Upper lobe of left lung (tissue), 6 donors: Measurements from ENCODE around the gene PTPRK. TPM values are rescaled to one million over a fixed set of nuclear protein-coding genes. Genes with fewer than 3 reads are reported as not detected.

Source experiments
- ATAC-seq, 2 donors: fragments of 200-7000 bp; cut with Tn5 transposase; one replicate each; pipeline ENCODE4 v1.9.1; 2022; ENCODE audit warnings: mild to moderate bottlenecking in 2 of 2, moderate library complexity in 2 of 2; ENCODE audit not compliant: low FRiP score in 2 of 2
- DNase-seq, 2 donors: peaks; one replicate each; pipeline ENCODE4 v3.0.0-alpha.2; 2019 to 2020
- H3K27ac ChIP-seq, 4 donors: fragments of 200-600 bp; sonication (generic); one replicate each; pipeline ENCODE4 v1.5.1; 2016 to 2019
- H3K27me3 ChIP-seq, 4 donors: fragments of 200-600 bp; sonication (generic); one replicate each; pipeline ENCODE4 v1.5.1; 2017 to 2019
- H3K36me3 ChIP-seq, 4 donors: fragments of 200-600 bp; sonication (generic); one replicate each; pipeline ENCODE4 v1.5.1; 2016 to 2019
- H3K4me1 ChIP-seq, 4 donors: fragments of 200-600 bp; sonication (generic); one replicate each; pipeline ENCODE4 v1.5.1; 2018 to 2019
- H3K4me3 ChIP-seq, 4 donors: fragments of 200-600 bp; sonication (generic); one replicate each; pipeline ENCODE4 v1.5.1; 2017 to 2019; ENCODE audit warnings: mild to moderate bottlenecking in 2 of 4, moderate library complexity in 1 of 4
- H3K9me3 ChIP-seq, 4 donors: fragments of 200-600 bp; sonication (generic); one replicate each; pipeline ENCODE4 v1.5.1; 2018 to 2019
- CTCF ChIP-seq, 6 experiments: fragments of 450-650 bp in 4 of 6; fragments of 200-600 bp in 2 of 6; sonication (generic) in 2 of 6; IDR thresholded peaks; one replicate each; pipeline ENCODE4 v1.5.1; 2016 to 2019; ENCODE audit warnings: antibody characterized with exemption in 6 of 6
- EP300 ChIP-seq, 4 donors: sonication (generic); formaldehyde crosslinking; IDR thresholded peaks; one replicate each; pipeline ENCODE4 v1.5.1; 2017; ENCODE audit warnings: antibody characterized with exemption in 4 of 4, control low read depth in 2 of 4
- POLR2A ChIP-seq, 4 donors: fragments of 450-650 bp; IDR thresholded peaks; one replicate each; pipeline ENCODE4 v1.5.1; 2016 to 2017; ENCODE audit warnings: antibody characterized with exemption in 4 of 4, mild to moderate bottlenecking in 2 of 4
- POLR2AphosphoS5 ChIP-seq, 2 donors: sonication (generic); formaldehyde crosslinking; IDR thresholded peaks; one replicate each; pipeline ENCODE4 v1.5.1; 2017; ENCODE audit warnings: antibody characterized with exemption in 2 of 2
- WGBS, 2 donors: methylation state at CpG; one replicate each; pipeline ENCODE4 v1.1.5; 2017 to 2018; 5-methylcytosine and 5-hydroxymethylcytosine counted together
- total RNA-seq, 6 donors: library from RNA; depleted of rRNA in 4 of 6; stranded (reverse); fragments of >200 nt in 4 of 6; gene quantifications; one replicate each; pipeline versions ENCODE4 v1.1.0 to v1.2.1, GENCODE V29; 2016 to 2021
- donor health status: DM: no; HTN: no; CAD: no; lungs with moderate emphysema.
- donor health status: DM: no; HTN: yes; CAD: no; lungs with severe emphysema.

PTPRK gene
- total RNA-seq, 6 donors from 2014 or later: 42.7 to 97.4 (median 65.2) TPM

- TF ChIP-seq POLR2AphosphoS5 (IDR thresholded peaks at IDR 0.05): no peak
- no peak for TF ChIP-seq EP300 (IDR thresholded peaks at IDR 0.05)
- no peak for TF ChIP-seq CTCF (IDR thresholded peaks at IDR 0.05)
- no peak for TF ChIP-seq POLR2A (IDR thresholded peaks at IDR 0.05)
These were observed 111.4 kb downstream of the PTPRK start for GRCh38 chr6:128409003-128409402.

GRCh38 chr6:128406453-128406852 lies 113.9 kb downstream of the PTPRK start:
- no peaks in the 10 kb centered on the region for H3K9me3 ChIP-seq
- DNase-seq: no peak
- no peaks in the 10 kb centered on the region for H3K36me3 ChIP-seq
- ATAC-seq: no peak
- TF ChIP-seq EP300 (IDR thresholded peaks at IDR 0.05) (no peak), CTCF (IDR thresholded peaks at IDR 0.05) (no peak), POLR2AphosphoS5 (IDR thresholded peaks at IDR 0.05) (no peak), POLR2A (IDR thresholded peaks at IDR 0.05) (no peak)
- 93 to 100% methylated on average over 1 of the region's 1 CpG for WGBS, 2 donors
- no peak overlapping the region for H3K27ac ChIP-seq
- no peaks in the 10 kb centered on the region for H3K27me3 ChIP-seq
- no peaks in the 10 kb centered on the region for H3K4me1 ChIP-seq
- no peak overlapping the region for H3K4me3 ChIP-seq

More at GRCh38 chr6:128409003-128409402, 111.4 kb downstream of the PTPRK start:
- ATAC-seq (no peak), DNase-seq (no peak)
- no peaks in the 10 kb centered on the region for H3K27me3 ChIP-seq
- WGBS, 2 donors: 67 to 75% methylated on average over 1 of the region's 1 CpG
- no peaks in the 10 kb centered on the region for H3K4me1 ChIP-seq
- no peak overlapping the region for H3K27ac ChIP-seq
- no peaks in the 10 kb centered on the region for H3K36me3 ChIP-seq
- H3K4me3 ChIP-seq: no peak overlapping the region
- no peaks in the 10 kb centered on the region for H3K9me3 ChIP-seq

- Histone ChIP-seq H3K4me3 (no peak overlapping the region), H3K4me1 (no peaks in the 10 kb centered on the region), H3K9me3 (no peaks in the 10 kb centered on the region), H3K27me3 (no peaks in the 10 kb centered on the region), H3K36me3 (no peaks in the 10 kb centered on the region), H3K27ac (no peak overlapping the region)
- 90% methylated on average over 4 of the region's 4 CpGs for WGBS, 2 donors
- TF ChIP-seq CTCF (IDR thresholded peaks at IDR 0.05) (no peak), POLR2A (IDR thresholded peaks at IDR 0.05) (no peak), POLR2AphosphoS5 (IDR thresholded peaks at IDR 0.05) (no peak), EP300 (IDR thresholded peaks at IDR 0.05) (no peak)
- DNase-seq: no peak
- no peak for ATAC-seq
These were observed 116.6 kb downstream of the PTPRK start for GRCh38 chr6:128403618-128404444.

- DNase-seq (no peak), ATAC-seq (no peak)
- Histone ChIP-seq H3K4me3 (no peak overlapping the region), H3K27me3 (no peaks in the 10 kb centered on the region), H3K9me3 (no peaks in the 10 kb centered on the region), H3K4me1 (no peaks in the 10 kb centered on the region), H3K36me3 (no peaks in the 10 kb centered on the region), H3K27ac (no peak overlapping the region)
- TF ChIP-seq EP300 (IDR thresholded peaks at IDR 0.05) (no peak), CTCF (IDR thresholded peaks at IDR 0.05) (no peak), POLR2A (IDR thresholded peaks at IDR 0.05) (no peak), POLR2AphosphoS5 (IDR thresholded peaks at IDR 0.05) (no peak)
- 87 to 91% methylated on average over 4 of the region's 4 CpGs for WGBS, 2 donors
These were observed 119.5 kb downstream of the PTPRK start for GRCh38 chr6:128400875-128401274.

- DNase-seq (no peak), ATAC-seq (peak in 1 of 2 donors; percentile 51)
- Histone ChIP-seq H3K4me3 (no peak overlapping the region), H3K27ac (no peak overlapping the region), H3K36me3 (no peaks in the 10 kb centered on the region), H3K27me3 (no peaks in the 10 kb centered on the region), H3K9me3 (no peaks in the 10 kb centered on the region), H3K4me1 (no peaks in the 10 kb centered on the region)
- TF ChIP-seq EP300 (IDR thresholded peaks at IDR 0.05): no peak
- no peak for TF ChIP-seq CTCF (IDR thresholded peaks at IDR 0.05)
- 93 to 98% methylated on average over 9 of the region's 9 CpGs for WGBS, 2 donors
These were observed 122.4 kb downstream of the PTPRK start for GRCh38 chr6:128397996-128398395.
